WTC11 (cell line): Measurements from ENCODE around the gene TNIP2.

Experiments
- CBFB ChIP-seq: sonication (generic); formaldehyde crosslinking; IDR thresholded peaks from 2 replicates; pipeline ENCODE4 v1.8.1; 2022; ENCODE audit warnings: mild to moderate bottlenecking, low read depth, missing genetic modification reagents
- TF ChIP-seq, protein P1 (sequence below): fragments of 200-600 bp; IDR thresholded peaks from 2 replicates; pipeline ENCODE4 v1.8.0; 2022; ENCODE audit warnings: antibody characterized with exemption

- TF ChIP-seq, protein P1, sequence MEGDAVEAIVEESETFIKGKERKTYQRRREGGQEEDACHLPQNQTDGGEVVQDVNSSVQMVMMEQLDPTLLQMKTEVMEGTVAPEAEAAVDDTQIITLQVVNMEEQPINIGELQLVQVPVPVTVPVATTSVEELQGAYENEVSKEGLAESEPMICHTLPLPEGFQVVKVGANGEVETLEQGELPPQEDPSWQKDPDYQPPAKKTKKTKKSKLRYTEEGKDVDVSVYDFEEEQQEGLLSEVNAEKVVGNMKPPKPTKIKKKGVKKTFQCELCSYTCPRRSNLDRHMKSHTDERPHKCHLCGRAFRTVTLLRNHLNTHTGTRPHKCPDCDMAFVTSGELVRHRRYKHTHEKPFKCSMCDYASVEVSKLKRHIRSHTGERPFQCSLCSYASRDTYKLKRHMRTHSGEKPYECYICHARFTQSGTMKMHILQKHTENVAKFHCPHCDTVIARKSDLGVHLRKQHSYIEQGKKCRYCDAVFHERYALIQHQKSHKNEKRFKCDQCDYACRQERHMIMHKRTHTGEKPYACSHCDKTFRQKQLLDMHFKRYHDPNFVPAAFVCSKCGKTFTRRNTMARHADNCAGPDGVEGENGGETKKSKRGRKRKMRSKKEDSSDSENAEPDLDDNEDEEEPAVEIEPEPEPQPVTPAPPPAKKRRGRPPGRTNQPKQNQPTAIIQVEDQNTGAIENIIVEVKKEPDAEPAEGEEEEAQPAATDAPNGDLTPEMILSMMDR = no peak
- TF ChIP-seq CBFB (CRISPR knock-in tag) = no peak
Measured at GRCh38 chr4:2712261-2712842, 43.8 kb downstream of the TNIP2 start.
